DOHH2 (cell line): Measurements from ENCODE around the gene CYB561A3.

Experiments
- CTCF ChIP-seq: fragments of 200-600 bp; sonication (generic); IDR thresholded peaks from one replicate; pipeline ENCODE4 v1.5.1; 2014; ENCODE audit warnings: antibody characterized with exemption, mild to moderate bottlenecking, low read depth, low read length; ENCODE audit not compliant: poor library complexity, severe bottlenecking
- EZH2phosphoT487 ChIP-seq: fragments of 200-600 bp; sonication (generic); IDR thresholded peaks from 2 replicates; pipeline ENCODE4 v1.6.1; 2017; ENCODE audit warnings: borderline replicate concordance, mild to moderate bottlenecking, antibody characterized with exemption, low read length, moderate library complexity, mixed read lengths

GRCh38 chr11:61357233-61357893 lies 4.3 kb downstream of the CYB561A3 start:
- TF ChIP-seq CTCF (no peak), EZH2phosphoT487 (no peak)
